Brain microvascular endothelial cell (primary cell): ENCODE results near the gene DRC7.
A peak's percentile ranks its signal among the peaks of the same experiment; 100 is the strongest.

Source experiments
- DNase-seq: peaks from one replicate; pipeline ENCODE4 v3.0.0-alpha.2; 2020
- H3K27ac ChIP-seq: fragments of 250-450 bp; sonication (Bioruptor Pico); 2 replicates; pipeline ENCODE4 v1.5.1; 2020; ENCODE audit warnings: mild to moderate bottlenecking, moderate library complexity
- H3K27me3 ChIP-seq: fragments of 250-450 bp; sonication (Bioruptor Pico); replicated peaks from 2 replicates; pipeline ENCODE4 v1.5.1; 2020; ENCODE audit warnings: mild to moderate bottlenecking
- H3K36me3 ChIP-seq: fragments of 250-450 bp; sonication (Bioruptor Pico); replicated peaks from 2 replicates; pipeline ENCODE4 v1.5.1; 2020; ENCODE audit warnings: mild to moderate bottlenecking
- H3K4me3 ChIP-seq: 2 replicates; pipeline ENCODE4 v1.5.1; 2011; ENCODE audit warnings: low read depth, mild to moderate bottlenecking, control low read depth, low read length, moderate library complexity
- in situ Hi-C: cut with HindIII; loops from 2 replicates; pipeline ENCODE4 v1.10.0; 2017; ENCODE audit warnings: low sequenced_read_pairs, low pct_ligation_motif_present
- TF ChIP-seq, protein P1 (sequence below): IDR thresholded peaks from 2 replicates; pipeline ENCODE4 v1.5.1; 2011; ENCODE audit warnings: low read depth, mild to moderate bottlenecking, moderate library complexity, low read length, control low read depth, inconsistent platforms; ENCODE audit errors: missing control alignments

The DRC7 gene, protein sequence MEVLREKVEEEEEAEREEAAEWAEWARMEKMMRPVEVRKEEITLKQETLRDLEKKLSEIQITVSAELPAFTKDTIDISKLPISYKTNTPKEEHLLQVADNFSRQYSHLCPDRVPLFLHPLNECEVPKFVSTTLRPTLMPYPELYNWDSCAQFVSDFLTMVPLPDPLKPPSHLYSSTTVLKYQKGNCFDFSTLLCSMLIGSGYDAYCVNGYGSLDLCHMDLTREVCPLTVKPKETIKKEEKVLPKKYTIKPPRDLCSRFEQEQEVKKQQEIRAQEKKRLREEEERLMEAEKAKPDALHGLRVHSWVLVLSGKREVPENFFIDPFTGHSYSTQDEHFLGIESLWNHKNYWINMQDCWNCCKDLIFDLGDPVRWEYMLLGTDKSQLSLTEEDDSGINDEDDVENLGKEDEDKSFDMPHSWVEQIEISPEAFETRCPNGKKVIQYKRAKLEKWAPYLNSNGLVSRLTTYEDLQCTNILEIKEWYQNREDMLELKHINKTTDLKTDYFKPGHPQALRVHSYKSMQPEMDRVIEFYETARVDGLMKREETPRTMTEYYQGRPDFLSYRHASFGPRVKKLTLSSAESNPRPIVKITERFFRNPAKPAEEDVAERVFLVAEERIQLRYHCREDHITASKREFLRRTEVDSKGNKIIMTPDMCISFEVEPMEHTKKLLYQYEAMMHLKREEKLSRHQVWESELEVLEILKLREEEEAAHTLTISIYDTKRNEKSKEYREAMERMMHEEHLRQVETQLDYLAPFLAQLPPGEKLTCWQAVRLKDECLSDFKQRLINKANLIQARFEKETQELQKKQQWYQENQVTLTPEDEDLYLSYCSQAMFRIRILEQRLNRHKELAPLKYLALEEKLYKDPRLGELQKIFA

DNA sequence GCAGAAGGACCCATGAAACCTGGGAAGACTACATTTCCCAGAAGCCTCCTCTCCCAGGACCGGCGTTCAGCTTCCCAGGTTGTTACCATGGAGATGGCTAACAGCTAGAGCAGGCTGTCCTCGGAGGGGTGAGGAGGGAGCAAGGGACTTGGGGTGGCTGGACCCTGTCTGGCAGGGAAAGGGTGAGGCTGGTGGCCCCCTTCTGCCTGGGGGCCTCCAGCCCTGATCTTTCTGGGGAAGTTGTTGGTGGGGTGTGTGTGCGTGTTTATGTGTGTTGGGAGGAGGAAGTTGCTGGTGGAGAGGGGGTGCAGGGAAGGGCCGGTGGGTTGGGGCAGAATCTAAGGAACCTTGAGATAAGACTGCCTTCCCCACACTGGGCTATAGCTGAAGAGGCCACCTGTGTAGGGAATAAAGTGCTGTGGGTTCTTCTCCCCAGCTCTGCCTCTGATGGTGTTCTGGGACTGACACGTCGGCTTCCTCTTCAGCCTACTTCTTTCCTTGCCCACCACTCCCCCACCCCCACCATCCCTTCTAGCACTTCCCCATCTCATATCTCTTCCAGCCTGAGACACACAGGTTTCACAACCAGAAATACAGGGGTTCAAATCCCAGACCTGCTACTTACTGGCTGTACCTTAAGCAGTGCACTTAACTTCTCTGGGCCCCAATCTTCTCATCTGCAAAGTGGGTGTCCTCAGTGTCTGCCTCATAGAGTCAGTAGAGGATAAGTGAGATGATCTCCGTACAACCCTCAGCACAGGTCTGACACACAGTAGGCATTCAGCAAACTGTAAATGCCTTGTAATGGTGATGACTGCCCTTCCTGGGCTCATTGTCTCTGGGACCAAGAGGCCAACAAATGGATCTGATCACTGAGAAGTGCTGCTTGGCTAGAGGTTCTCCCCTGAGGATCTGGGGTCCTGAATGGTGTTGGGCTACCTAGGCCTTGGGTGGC lies at the start of gene DRC7:
DRC7 (plus strand) TSS at position 82 of the 955 bp plus-strand sequence. CDS start 3,144 bp downstream, outside the sequence.
- Histone ChIP-seq H3K27ac (no peak within 1 kb of the TSS), H3K4me3 (peak within 1 kb of the TSS; percentile 39), H3K36me3 (no peaks in the 10 kb centered on the region), H3K27me3 (no peaks in the 10 kb centered on the region)
- in situ Hi-C loops: no loop called here
- TF ChIP-seq, protein P1, sequence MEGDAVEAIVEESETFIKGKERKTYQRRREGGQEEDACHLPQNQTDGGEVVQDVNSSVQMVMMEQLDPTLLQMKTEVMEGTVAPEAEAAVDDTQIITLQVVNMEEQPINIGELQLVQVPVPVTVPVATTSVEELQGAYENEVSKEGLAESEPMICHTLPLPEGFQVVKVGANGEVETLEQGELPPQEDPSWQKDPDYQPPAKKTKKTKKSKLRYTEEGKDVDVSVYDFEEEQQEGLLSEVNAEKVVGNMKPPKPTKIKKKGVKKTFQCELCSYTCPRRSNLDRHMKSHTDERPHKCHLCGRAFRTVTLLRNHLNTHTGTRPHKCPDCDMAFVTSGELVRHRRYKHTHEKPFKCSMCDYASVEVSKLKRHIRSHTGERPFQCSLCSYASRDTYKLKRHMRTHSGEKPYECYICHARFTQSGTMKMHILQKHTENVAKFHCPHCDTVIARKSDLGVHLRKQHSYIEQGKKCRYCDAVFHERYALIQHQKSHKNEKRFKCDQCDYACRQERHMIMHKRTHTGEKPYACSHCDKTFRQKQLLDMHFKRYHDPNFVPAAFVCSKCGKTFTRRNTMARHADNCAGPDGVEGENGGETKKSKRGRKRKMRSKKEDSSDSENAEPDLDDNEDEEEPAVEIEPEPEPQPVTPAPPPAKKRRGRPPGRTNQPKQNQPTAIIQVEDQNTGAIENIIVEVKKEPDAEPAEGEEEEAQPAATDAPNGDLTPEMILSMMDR: no peak
- DNase-seq: peak; percentile 34

DNA sequence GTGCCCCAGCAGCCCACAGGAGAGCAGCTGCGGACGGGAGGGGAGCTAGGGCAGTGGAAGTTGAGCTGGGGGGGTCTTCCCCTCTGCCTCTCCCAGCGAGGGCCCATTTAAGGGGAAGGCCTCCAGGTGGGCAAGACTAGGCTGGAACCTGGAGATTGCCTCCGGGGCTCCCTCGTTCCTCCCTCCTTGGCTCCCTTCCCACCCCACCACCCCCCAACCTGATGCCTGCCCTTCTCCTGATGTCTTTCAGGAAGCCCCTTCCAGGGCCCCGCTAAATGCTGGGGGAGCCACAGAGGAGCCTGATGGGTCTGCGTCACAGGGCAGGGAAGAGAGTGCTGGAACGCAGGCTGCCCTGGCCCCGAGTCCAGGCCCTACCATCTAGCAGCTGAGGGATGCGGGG lies 49.4 kb upstream of the DRC7 start:
- no peaks in the 10 kb centered on the region for H3K36me3 ChIP-seq
- no peak for DNase-seq

DNA sequence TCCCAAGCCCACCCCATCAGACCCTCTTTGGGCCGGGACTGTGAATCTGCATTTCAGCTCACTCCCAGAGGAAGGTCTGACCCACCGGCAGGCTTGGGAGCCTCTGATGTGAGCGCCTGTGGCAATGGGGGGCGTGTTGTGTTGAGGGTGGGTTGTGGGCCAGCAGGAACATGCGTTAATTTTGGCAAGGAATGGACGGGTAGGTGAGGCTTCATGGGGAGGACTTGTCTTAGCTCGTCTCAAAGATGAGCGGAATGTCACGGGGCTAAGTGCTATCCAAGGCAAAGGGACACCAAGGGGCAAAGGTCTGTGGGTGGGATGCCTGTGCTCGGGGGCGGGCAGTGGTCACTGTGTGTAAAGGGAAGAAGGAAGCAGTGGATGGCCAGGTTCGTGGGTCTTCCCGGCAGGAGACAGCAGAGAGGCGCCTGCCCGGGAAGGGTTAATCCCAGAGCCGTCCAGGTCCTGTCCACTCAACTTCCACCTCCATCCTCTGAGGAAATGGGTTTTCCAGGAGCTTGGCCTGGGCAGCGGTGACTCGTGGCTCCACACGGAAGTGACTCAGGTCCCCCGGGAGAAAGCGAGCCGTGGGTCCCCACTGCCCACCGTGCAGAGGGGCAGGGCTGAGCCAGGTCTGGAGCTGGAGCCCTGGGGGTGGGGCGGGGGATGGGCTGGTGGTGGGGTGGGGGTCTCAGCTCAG lies 48.8 kb upstream of the DRC7 start:
- peak; percentile 25 for DNase-seq
- Histone ChIP-seq H3K4me3 (no peak overlapping the region), H3K36me3 (no peaks in the 10 kb centered on the region), H3K27me3 (no peaks in the 10 kb centered on the region), H3K27ac (no peak overlapping the region)
- TF ChIP-seq, protein P1: no peak
- in situ Hi-C loops: no loop called here

More for the DNA sequence above, 49.4 kb upstream of the DRC7 start:
- TF ChIP-seq, protein P1: no peak
- Histone ChIP-seq H3K27me3 (no peaks in the 10 kb centered on the region), H3K27ac (no peak overlapping the region), H3K4me3 (no peak overlapping the region)
- in situ Hi-C loops: no loop called here

DNA sequence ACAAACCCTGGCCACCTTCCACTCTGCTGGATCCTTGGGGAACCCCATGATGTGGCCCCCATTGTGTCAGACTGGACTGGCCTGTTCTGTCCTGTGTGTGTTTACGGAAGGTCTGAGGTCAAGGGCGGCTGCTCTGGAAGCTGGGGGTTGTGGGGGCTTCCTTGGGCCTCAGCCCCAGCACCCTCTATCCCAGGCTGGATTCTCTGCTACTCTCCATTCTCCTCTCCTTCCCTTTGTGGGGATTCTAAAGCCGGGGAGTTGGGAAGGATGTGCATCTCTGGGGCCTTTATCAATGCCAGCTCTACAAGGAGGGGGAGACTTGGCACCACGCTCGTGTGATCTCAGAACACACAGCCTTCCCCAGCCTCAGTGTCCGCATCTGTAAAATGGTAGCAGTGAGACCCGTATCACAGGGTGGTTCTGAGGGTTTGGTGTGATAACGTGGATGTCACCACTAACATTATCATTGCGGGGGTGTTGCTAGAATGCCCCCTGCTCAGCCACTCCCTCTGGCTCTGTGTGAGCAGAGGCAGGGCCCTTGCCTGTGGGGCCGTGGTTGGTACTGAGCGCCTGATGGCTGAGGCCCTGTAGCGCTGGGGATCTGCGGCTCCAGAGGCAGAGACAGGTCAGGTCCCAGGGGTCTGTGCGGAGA lies 48.1 kb upstream of the DRC7 start:
- in situ Hi-C loops: no loop called here
- H3K27ac ChIP-seq: no peak overlapping the region
- H3K27me3 ChIP-seq: no peaks in the 10 kb centered on the region
- TF ChIP-seq, protein P1: no peak
- H3K4me3 ChIP-seq: no peak overlapping the region
- no peak for DNase-seq
- no peaks in the 10 kb centered on the region for H3K36me3 ChIP-seq
